HUES48 (cell line): ENCODE results near the gene MAEA.
A peak's percentile ranks its signal among the peaks of the same experiment; 100 is the strongest.

Experiments
- H3K27ac ChIP-seq: one replicate; pipeline ENCODE4 v1.7.0; 2013; ENCODE audit warnings: low read depth, low read length, inconsistent platforms
- H3K27me3 ChIP-seq: 2 replicates; pipeline ENCODE4 v1.6.1; 2013; ENCODE audit warnings: mild to moderate bottlenecking, low read length; ENCODE audit not compliant: control insufficient read depth, insufficient read depth
- H3K36me3 ChIP-seq: 2 replicates; pipeline ENCODE4 v1.6.1; 2013; ENCODE audit warnings: low read length; ENCODE audit not compliant: control insufficient read depth, insufficient read depth
- H3K4me1 ChIP-seq: 2 replicates; pipeline ENCODE4 v1.6.1; 2013; ENCODE audit warnings: mild to moderate bottlenecking, low read length; ENCODE audit not compliant: control insufficient read depth, insufficient read depth
- H3K4me3 ChIP-seq: 2 replicates; pipeline ENCODE4 v1.5.1; 2013; ENCODE audit warnings: mild to moderate bottlenecking, low read depth, low read length
- H3K9ac ChIP-seq: 2 replicates; pipeline ENCODE4 v1.6.1; 2013; ENCODE audit warnings: mild to moderate bottlenecking, low read depth, low read length, moderate library complexity
- H3K9me3 ChIP-seq: 2 replicates; pipeline ENCODE4 v1.6.1; 2013; ENCODE audit warnings: low read length; ENCODE audit not compliant: control insufficient read depth, insufficient read depth

Gene MAEA

GRCh38 chr4:1305781-1306455, 16.2 kb downstream of the MAEA start:
- Histone ChIP-seq H3K4me3 (no peak overlapping the region), H3K4me1 (peaks cover 15% of the 10 kb centered on the region; the same call in 1 of the 2 replicates), H3K27me3 (no peaks in the 10 kb centered on the region), H3K36me3 (peaks cover 12% of the 10 kb centered on the region), H3K9me3 (no peaks in the 10 kb centered on the region), H3K9ac (no peak overlapping the region), H3K27ac (no peak overlapping the region)

- H3K36me3 ChIP-seq, result peaks cover 17% of the 10 kb centered on the region
- peaks cover 15% of the 10 kb centered on the region; the same call in 1 of the 2 replicates for H3K4me1 ChIP-seq
- no peak overlapping the region for H3K9ac ChIP-seq
- no peak overlapping the region for H3K4me3 ChIP-seq
- no peak overlapping the region for H3K27ac ChIP-seq
- H3K27me3 ChIP-seq, result no peaks in the 10 kb centered on the region
- no peaks in the 10 kb centered on the region for H3K9me3 ChIP-seq
These were observed 18.5 kb downstream of the MAEA start for GRCh38 chr4:1307951-1308735.

- Histone ChIP-seq H3K9me3 (no peaks in the 10 kb centered on the region), H3K36me3 (peaks cover 29% of the 10 kb centered on the region), H3K4me1 (peaks cover 15% of the 10 kb centered on the region; the same call in 1 of the 2 replicates), H3K27me3 (no peaks in the 10 kb centered on the region), H3K9ac (peak overlapping the region; percentile 46), H3K4me3 (peak overlapping the region; percentile 47), H3K27ac (peak overlapping the region; percentile 84)
These were observed 19.7 kb downstream of the MAEA start for GRCh38 chr4:1309261-1310010.

GRCh38 chr4:1310031-1310795, 20.5 kb downstream of the MAEA start:
- H3K4me1 ChIP-seq, result peaks cover 15% of the 10 kb centered on the region; the same call in 1 of the 2 replicates
- H3K27ac ChIP-seq, result peak overlapping the region; percentile 83
- no peak overlapping the region for H3K9ac ChIP-seq
- H3K4me3 ChIP-seq, result peak overlapping the region; percentile 47; the same call in 1 of the 2 replicates
- peaks cover 36% of the 10 kb centered on the region for H3K36me3 ChIP-seq
- no peaks in the 10 kb centered on the region for H3K9me3 ChIP-seq
- H3K27me3 ChIP-seq, result no peaks in the 10 kb centered on the region

GRCh38 chr4:1310796-1311631, 21.3 kb downstream of the MAEA start:
- Histone ChIP-seq H3K27ac (no peak overlapping the region), H3K27me3 (no peaks in the 10 kb centered on the region), H3K9ac (no peak overlapping the region), H3K9me3 (no peaks in the 10 kb centered on the region), H3K4me1 (peaks cover 15% of the 10 kb centered on the region; the same call in 1 of the 2 replicates), H3K36me3 (peaks cover 39% of the 10 kb centered on the region), H3K4me3 (no peak overlapping the region)

GRCh38 chr4:1312821-1313640, 23.3 kb downstream of the MAEA start:
- Histone ChIP-seq H3K9me3 (no peaks in the 10 kb centered on the region), H3K36me3 (peaks cover 55% of the 10 kb centered on the region), H3K9ac (no peak overlapping the region), H3K4me3 (no peak overlapping the region), H3K4me1 (peaks cover 15% of the 10 kb centered on the region; the same call in 1 of the 2 replicates), H3K27me3 (no peaks in the 10 kb centered on the region), H3K27ac (no peak overlapping the region)

- Histone ChIP-seq H3K27ac (no peak overlapping the region), H3K27me3 (no peaks in the 10 kb centered on the region), H3K4me1 (no peaks in the 10 kb centered on the region), H3K36me3 (peaks cover 70% of the 10 kb centered on the region), H3K9ac (no peak overlapping the region), H3K4me3 (no peak overlapping the region), H3K9me3 (no peaks in the 10 kb centered on the region)
These were observed 25.6 kb downstream of the MAEA start for GRCh38 chr4:1315306-1315705.

GRCh38 chr4:1315836-1316536, 26.3 kb downstream of the MAEA start:
- peaks cover 70% of the 10 kb centered on the region for H3K36me3 ChIP-seq
- H3K9ac ChIP-seq, result no peak overlapping the region
- no peak overlapping the region for H3K27ac ChIP-seq
- H3K4me3 ChIP-seq, result no peak overlapping the region
- no peaks in the 10 kb centered on the region for H3K9me3 ChIP-seq
- H3K4me1 ChIP-seq, result no peaks in the 10 kb centered on the region
- no peaks in the 10 kb centered on the region for H3K27me3 ChIP-seq

- Histone ChIP-seq H3K36me3 (peaks cover 68% of the 10 kb centered on the region), H3K27ac (no peak overlapping the region), H3K27me3 (no peaks in the 10 kb centered on the region), H3K9me3 (no peaks in the 10 kb centered on the region), H3K4me3 (no peak overlapping the region), H3K4me1 (no peaks in the 10 kb centered on the region), H3K9ac (no peak overlapping the region)
These were observed 27.0 kb downstream of the MAEA start for GRCh38 chr4:1316537-1317168.
